NCI-H774 (cell line): ENCODE measurements around the gene NAAA.
"Not testable (repeated sequence)": the region's sequence is repeated elsewhere in the genome, so short reads cannot be mapped to it uniquely, and the experiment has no call there.

Experiments used
- DNase-seq: peaks from one replicate; lab custom pipeline; 2025; lab: John Stamatoyannopoulos, UW

Gene NAAA

DNA sequence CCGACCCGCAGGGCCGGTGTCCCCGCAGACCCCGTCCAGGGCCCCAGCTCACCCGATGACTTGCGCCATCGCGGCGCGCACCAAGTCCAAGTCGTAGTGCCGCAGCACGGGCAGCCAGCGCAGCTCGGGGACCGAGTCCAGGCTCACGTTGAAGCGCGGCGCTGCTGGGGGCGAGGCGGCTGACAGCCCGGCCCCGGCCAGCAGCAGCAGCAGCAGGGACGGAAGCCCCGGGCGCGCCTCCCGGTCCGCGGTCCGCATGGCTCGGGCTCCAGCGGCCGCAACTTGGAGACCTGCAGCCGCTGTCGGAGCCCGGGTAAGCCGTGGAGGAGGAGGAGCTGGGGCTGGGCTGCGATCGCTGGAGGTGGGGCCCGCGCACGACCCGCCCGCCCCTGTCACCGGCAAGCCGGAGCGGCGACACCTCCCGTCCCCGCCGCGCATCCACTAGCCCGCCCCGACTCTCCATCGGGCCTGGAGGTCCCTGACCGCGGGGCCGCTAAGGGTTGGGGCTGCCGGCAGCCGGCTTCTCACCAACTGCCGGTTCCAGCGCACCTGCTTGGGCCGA lies at the start of gene NAAA:
Gene NAAA (minus strand): TSS at position 322 of the 562 bp plus-strand sequence. CDS start 64 bp downstream, at position 258.
- DNase-seq = peak; percentile 69

GRCh38 chr4:75989846-75990528 lies 49.2 kb upstream of the NAAA start:
- no peak for DNase-seq

DNA sequence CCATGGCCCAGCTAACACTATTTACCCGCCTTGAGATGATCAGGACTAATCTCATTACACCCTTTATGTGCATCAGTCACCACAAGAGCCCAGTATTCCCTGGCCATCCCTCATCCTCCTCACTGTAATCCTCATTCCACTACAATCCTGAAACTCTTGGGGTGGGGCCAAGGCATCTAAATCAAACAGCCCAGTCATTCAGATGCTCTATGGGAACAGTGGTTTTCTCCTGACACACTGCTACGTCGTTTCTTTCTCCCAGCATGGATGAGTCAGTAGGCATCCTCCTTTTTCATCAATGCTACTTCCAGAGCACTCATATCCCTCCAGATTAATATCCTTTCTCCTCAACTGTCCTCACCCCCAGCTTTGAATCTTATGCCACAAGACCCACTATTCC lies 44.3 kb upstream of the NAAA start:
- no peak for DNase-seq

GRCh38 chr4:75980576-75980975 lies 39.8 kb upstream of the NAAA start:
- DNase-seq = no peak

- DNase-seq = no peak
Measured at GRCh38 chr4:75976177-75976576, 35.4 kb upstream of the NAAA start.

DNA sequence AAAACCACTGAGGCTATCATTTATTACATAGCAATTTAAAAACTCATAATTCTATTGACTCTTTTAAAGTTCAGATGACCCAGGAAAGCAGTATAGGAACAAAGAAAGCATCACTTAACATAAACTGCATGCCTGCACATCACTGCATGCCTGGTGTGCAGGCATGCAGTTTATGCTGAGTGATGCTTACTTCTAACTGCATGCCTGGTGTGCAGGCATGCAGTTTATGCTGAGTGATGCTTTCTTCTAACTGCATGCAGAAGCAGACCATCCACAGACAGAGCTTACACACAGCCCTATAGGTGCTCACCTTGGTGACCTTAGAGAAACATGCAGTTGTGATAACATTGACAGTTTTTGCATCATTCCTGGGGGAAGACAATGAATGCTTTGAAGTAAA lies 33.0 kb upstream of the NAAA start:
- no peak for DNase-seq

DNA sequence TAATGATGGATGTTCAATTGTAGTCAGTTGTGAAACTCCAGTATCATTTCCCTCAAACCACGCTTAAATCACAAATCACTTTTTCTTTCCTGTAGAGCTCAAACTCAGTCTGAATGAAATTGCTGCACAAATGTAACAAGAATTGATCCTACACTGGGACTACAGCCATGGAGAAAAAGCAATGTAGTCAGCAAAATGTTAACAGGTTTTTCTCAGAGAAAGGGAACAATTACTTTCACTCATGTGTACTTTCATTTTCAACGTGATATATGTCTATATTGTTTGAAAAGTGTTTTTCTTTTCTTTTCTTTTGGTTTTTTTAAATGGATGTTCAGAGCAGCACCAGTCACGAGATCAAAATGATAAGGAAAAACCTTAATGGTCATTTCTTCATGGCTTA lies 27.3 kb upstream of the NAAA start:
- DNase-seq = no peak

DNA sequence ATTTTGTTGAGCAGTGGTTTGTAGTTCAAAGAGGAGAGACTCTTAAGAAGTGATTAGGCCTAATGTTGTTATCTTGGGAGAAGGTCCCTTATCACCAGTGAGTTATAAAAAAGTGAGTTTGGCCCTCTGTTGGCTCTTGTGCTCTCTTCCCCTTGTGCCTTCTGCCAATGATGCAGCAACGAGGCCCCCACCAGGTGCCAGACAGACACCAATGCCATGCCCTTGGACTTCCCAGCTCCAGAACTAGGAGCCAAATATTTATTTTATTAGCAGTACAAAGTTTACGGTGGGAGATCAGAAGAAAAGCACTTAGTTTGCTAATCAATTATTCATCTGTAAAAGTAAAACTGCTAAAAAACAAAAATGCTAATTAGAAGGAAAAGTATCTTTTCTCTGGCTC lies 22.7 kb upstream of the NAAA start:
- no peak for DNase-seq

DNA sequence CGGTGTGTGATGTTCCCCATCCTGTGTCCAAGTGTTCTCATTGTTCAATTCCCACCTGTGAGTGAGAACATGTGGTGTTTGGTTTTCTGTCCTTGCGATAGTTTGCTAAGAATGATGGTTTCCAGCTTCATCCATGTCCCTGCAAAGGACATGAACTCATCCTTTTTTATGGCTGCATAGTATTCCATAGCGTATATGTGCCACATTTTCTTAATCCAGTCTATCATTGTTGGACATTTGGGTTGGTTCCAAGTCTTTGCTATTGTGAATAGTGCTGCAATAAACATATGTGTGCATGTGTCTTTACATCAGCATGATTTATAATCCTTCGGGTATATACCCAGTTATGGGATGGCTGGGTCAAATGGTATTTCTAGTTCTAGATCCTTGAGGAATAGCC lies 21.3 kb upstream of the NAAA start:
- DNase-seq = not testable (repeated sequence)

GRCh38 chr4:75958546-75958945 lies 17.7 kb upstream of the NAAA start:
- DNase-seq = not testable (repeated sequence)

GRCh38 chr4:75954811-75955210 lies 14.0 kb upstream of the NAAA start:
- DNase-seq = not testable (repeated sequence)

GRCh38 chr4:75953509-75953908 lies 12.7 kb upstream of the NAAA start:
- no peak for DNase-seq

- no peak for DNase-seq
Measured at GRCh38 chr4:75950213-75950815, 9.5 kb upstream of the NAAA start.

DNA sequence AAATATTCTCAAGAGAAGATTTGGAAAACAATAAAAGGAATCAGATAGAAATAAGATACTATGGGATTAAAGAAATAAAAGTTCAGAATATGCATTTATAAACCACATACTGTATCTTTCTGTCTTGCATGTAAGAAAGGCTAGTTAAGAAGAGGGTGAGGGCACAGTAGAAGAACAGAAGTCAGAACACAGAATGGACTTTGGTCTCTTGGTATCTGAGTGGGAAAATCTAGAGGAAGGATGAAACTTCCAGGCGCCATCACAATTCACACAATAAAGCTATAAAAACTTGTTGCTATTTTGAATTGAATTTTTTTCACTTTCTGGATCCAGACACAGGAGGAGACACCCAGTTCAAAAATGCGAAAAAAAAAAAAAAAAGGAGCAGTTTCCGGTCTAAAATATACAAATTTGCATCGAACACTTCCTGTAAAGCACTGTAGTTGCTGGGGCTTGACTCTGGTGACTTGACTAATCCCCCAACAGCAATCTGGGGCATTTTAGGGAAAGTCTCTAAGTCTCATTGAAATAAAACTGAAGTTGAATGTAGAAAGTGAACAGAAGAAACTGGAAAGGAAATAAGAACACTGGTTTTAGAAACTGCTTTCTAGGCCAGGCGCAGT lies 8.1 kb upstream of the NAAA start:
- no peak for DNase-seq

GRCh38 chr4:75939890-75940691 lies 722 bp downstream of the NAAA start:
- DNase-seq = peak; percentile 46

- DNase-seq = no peak
Measured at GRCh38 chr4:75935628-75936027, 5.2 kb downstream of the NAAA start.

GRCh38 chr4:75930152-75930551 lies 10.7 kb downstream of the NAAA start:
- DNase-seq = no peak

DNA sequence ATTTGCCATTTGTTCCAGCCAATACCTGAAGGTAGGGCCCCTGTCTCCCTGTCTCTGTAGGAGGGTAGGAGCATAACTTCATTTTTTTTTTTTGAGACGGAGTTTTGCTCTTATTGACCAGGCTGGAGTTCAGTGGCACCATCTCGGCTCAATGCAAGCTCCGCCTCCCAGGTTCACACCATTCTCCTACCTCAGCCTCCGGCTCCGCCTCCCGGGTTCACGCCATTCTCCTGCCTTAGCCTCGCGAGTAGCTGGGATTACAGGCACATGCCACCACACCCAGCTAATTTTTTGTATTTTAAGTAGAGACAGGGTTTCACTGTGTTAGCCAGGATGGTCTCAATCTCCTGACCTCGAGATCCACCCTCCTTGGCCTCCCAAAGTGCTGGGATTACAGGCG lies 15.9 kb downstream of the NAAA start:
- not testable (repeated sequence) for DNase-seq

- peak; percentile 76 for DNase-seq
Measured at GRCh38 chr4:75924309-75924827, 16.4 kb downstream of the NAAA start.

GRCh38 chr4:75922588-75922987 lies 18.2 kb downstream of the NAAA start:
- no peak for DNase-seq

- no peak for DNase-seq
Measured at GRCh38 chr4:75921910-75922309, 18.9 kb downstream of the NAAA start.

DNA sequence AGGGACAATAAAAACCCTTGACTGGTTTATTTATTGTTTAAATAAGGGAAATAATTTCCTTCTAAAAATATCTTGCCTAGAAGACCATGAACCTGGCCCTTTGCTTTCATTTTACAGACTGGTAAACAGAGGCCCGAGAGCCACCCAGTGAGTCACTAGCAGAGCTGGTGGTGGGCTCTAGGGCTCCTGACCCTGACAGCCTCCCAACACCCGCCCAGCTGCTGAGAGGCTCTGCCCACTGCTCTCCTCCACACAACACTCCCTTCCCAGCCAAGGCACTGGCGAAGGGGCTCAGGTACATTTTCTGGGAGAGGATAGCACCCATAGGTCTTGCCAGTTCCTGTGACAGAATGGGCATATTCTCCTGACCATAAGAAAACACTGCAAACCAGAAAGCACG lies 20.5 kb downstream of the NAAA start:
- no peak for DNase-seq
